MM.1S (cell line): Measurements from ENCODE around the gene DYRK3.

ENCODE experiments used
- DNase-seq: peaks from one replicate; pipeline ENCODE4 v3.0.0-alpha.2; 2015
- H2AFZ ChIP-seq: fragments of 300-600 bp; sonication (generic); 2 replicates; pipeline ENCODE4 v1.6.0; 2016; ENCODE audit warnings: antibody characterized with exemption, low read length
- H3F3A ChIP-seq: fragments of 300-600 bp; sonication (generic); 2 replicates; pipeline ENCODE4 v1.6.1; 2016; ENCODE audit warnings: mild to moderate bottlenecking, antibody characterized with exemption, low read length, moderate library complexity, mixed read lengths; ENCODE audit not compliant: insufficient read depth
- H3K27ac ChIP-seq: fragments of 300-600 bp; sonication (generic); 2 replicates; pipeline ENCODE4 v1.5.1; 2016; ENCODE audit warnings: mild to moderate bottlenecking, low read length
- H3K27me3 ChIP-seq: fragments of 300-600 bp; sonication (generic); replicated peaks from 2 replicates; pipeline ENCODE4 v1.6.0; 2016; ENCODE audit warnings: low read length; ENCODE audit not compliant: insufficient read depth
- H3K36me3 ChIP-seq: fragments of 300-600 bp; sonication (generic); replicated peaks from 2 replicates; pipeline ENCODE4 v1.6.1; 2016; ENCODE audit warnings: mild to moderate bottlenecking, low read length, mixed read lengths; ENCODE audit not compliant: insufficient read depth
- H3K4me1 ChIP-seq: fragments of 300-600 bp; sonication (generic); 2 replicates; pipeline ENCODE4 v1.6.1; 2016; ENCODE audit warnings: low read length, mixed read lengths
- H3K4me2 ChIP-seq: fragments of 300-600 bp; sonication (generic); 2 replicates; pipeline ENCODE4 v1.6.0; 2016; ENCODE audit warnings: low read depth, low read length
- H3K4me3 ChIP-seq: fragments of 300-600 bp; sonication (generic); 2 replicates; pipeline ENCODE4 v1.5.1; 2016; ENCODE audit warnings: low read length, mixed read lengths
- H3K79me2 ChIP-seq: fragments of 300-600 bp; sonication (generic); 2 replicates; pipeline ENCODE4 v1.6.1; 2016; ENCODE audit warnings: mixed run types, low read length, mixed read lengths
- H3K9ac ChIP-seq: fragments of 300-600 bp; sonication (generic); 2 replicates; pipeline ENCODE4 v1.6.1; 2016; ENCODE audit warnings: low read length, mixed read lengths
- H3K9me2 ChIP-seq: fragments of 300-600 bp; sonication (generic); replicated peaks from 2 replicates; pipeline ENCODE4 v1.6.1; 2016; ENCODE audit warnings: mild to moderate bottlenecking, low read length, mixed read lengths; ENCODE audit not compliant: insufficient read depth
- H3K9me3 ChIP-seq: fragments of 300-600 bp; sonication (generic); replicated peaks from 2 replicates; pipeline ENCODE4 v1.6.1; 2016; ENCODE audit warnings: mild to moderate bottlenecking, low read length, mixed read lengths; ENCODE audit not compliant: insufficient read depth
- H4K20me1 ChIP-seq: fragments of 300-600 bp; sonication (generic); 2 replicates; pipeline ENCODE4 v1.6.1; 2016; ENCODE audit warnings: mild to moderate bottlenecking, low read length, moderate library complexity, mixed read lengths; ENCODE audit not compliant: insufficient read depth
- EZH2 ChIP-seq: fragments of 300-600 bp; sonication (generic); optimal IDR thresholded peaks from 2 replicates; pipeline ENCODE3; 2017; ENCODE audit warnings: low read depth, mild to moderate bottlenecking, antibody characterized with exemption, low read length, mixed read lengths
- EZH2phosphoT487 ChIP-seq: fragments of 300-600 bp; sonication (generic); IDR thresholded peaks from 2 replicates; pipeline ENCODE4 v1.6.1; 2018; ENCODE audit warnings: antibody characterized with exemption, low read length
- TF ChIP-seq, protein P1 (sequence below): fragments of 300-600 bp; sonication (generic); IDR thresholded peaks from 2 replicates; pipeline ENCODE4 v1.5.1; 2016; ENCODE audit warnings: antibody characterized with exemption, low read length, mixed read lengths

Gene DYRK3

DNA sequence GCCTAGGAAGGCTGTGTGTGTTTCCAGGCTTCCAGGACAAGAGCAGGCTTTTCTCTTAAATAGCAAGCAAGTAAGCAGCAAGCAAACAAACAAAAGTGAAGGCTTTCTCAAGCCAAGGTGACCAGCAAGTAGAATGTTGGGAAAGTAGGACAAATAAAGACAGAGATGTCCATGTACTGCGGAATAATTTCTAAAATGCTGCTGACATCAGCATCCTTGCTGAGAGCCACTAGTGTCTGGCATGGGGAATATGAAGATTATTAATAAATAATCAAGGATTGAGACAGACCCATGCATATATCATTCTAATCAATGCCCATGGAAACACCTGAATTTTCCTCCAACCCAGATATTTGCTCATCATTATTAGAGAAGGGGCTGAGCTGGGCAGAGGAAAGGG, 6.4 kb upstream of the DYRK3 start:
- no peaks in the 10 kb centered on the region; the same call in 1 of the 2 replicates for H3F3A ChIP-seq
- no peaks in the 10 kb centered on the region for H4K20me1 ChIP-seq
- no peak overlapping the region for H2AFZ ChIP-seq
- no peak overlapping the region for H3K9ac ChIP-seq
- H3K27me3 ChIP-seq: no peaks in the 10 kb centered on the region
- no peaks in the 10 kb centered on the region for H3K79me2 ChIP-seq
- no peak for DNase-seq
- peaks cover 14% of the 10 kb centered on the region; the same call in 1 of the 2 replicates for H3K4me1 ChIP-seq
- no peak overlapping the region for H3K4me2 ChIP-seq
- no peaks in the 10 kb centered on the region for H3K9me3 ChIP-seq
- no peaks in the 10 kb centered on the region for H3K36me3 ChIP-seq
- no peak overlapping the region for H3K4me3 ChIP-seq
- H3K9me2 ChIP-seq: no peaks in the 10 kb centered on the region
- no peak for TF ChIP-seq EZH2
- TF ChIP-seq, protein P1, sequence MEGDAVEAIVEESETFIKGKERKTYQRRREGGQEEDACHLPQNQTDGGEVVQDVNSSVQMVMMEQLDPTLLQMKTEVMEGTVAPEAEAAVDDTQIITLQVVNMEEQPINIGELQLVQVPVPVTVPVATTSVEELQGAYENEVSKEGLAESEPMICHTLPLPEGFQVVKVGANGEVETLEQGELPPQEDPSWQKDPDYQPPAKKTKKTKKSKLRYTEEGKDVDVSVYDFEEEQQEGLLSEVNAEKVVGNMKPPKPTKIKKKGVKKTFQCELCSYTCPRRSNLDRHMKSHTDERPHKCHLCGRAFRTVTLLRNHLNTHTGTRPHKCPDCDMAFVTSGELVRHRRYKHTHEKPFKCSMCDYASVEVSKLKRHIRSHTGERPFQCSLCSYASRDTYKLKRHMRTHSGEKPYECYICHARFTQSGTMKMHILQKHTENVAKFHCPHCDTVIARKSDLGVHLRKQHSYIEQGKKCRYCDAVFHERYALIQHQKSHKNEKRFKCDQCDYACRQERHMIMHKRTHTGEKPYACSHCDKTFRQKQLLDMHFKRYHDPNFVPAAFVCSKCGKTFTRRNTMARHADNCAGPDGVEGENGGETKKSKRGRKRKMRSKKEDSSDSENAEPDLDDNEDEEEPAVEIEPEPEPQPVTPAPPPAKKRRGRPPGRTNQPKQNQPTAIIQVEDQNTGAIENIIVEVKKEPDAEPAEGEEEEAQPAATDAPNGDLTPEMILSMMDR: no peak
- no peak for TF ChIP-seq EZH2phosphoT487
- H3K27ac ChIP-seq: no peak overlapping the region

DNA sequence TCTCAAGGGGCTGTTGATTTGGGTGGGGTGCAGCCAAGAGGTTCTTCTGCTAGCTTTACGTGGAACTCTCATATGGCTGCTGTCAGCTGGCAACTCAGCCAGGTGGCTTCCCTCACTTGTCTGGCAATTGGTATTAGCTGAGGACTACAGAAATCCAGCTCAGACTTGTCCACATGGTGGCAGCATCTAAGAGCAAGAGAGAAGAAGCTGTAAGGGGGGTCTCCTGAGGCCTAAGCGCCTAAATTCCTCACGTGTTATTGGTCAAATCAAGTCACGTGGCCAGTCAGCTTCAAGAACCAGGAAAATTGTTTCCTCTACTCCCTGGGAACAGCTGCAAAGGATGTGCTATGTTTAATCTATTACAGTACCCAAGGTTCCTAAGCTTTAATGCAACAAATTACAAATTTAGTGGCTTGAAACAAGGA, 4.2 kb upstream of the DYRK3 start:
- H4K20me1 ChIP-seq: no peaks in the 10 kb centered on the region
- H3K27me3 ChIP-seq: peaks cover 4% of the 10 kb centered on the region; the same call in 1 of the 2 replicates
- H3K9ac ChIP-seq: no peak overlapping the region
- no peaks in the 10 kb centered on the region for H3K36me3 ChIP-seq
- no peak overlapping the region for H2AFZ ChIP-seq
- no peak overlapping the region for H3K4me3 ChIP-seq
- no peaks in the 10 kb centered on the region for H3K79me2 ChIP-seq
- peaks cover 14% of the 10 kb centered on the region for H3K4me1 ChIP-seq
- H3K4me2 ChIP-seq: no peak overlapping the region
- peak; percentile 80 for DNase-seq
- H3F3A ChIP-seq: peaks cover 8% of the 10 kb centered on the region; the same call in 1 of the 2 replicates
- H3K27ac ChIP-seq: no peak overlapping the region
- H3K9me2 ChIP-seq: no peaks in the 10 kb centered on the region
- H3K9me3 ChIP-seq: no peaks in the 10 kb centered on the region
- TF ChIP-seq, protein P1: peak; percentile 78
- no peak for TF ChIP-seq EZH2phosphoT487

- Histone ChIP-seq H3K27ac (no peak overlapping the region), H3K4me1 (peaks cover 14% of the 10 kb centered on the region), H3K4me3 (no peak overlapping the region)
Observed at GRCh38 chr1:206633708-206634121, 1.6 kb upstream of the DYRK3 start.

More at GRCh38 chr1:206633708-206634121, 1.6 kb upstream of the DYRK3 start:
- TF ChIP-seq, protein P1: no peak
- TF ChIP-seq EZH2phosphoT487 (no peak), EZH2 (no peak)
- no peaks in the 10 kb centered on the region for H4K20me1 ChIP-seq
- H3K27me3 ChIP-seq: peaks cover 5% of the 10 kb centered on the region; the same call in 1 of the 2 replicates
- no peaks in the 10 kb centered on the region for H3K9me2 ChIP-seq
- H3K36me3 ChIP-seq: no peaks in the 10 kb centered on the region
- H3K79me2 ChIP-seq: no peaks in the 10 kb centered on the region
- no peak overlapping the region for H2AFZ ChIP-seq
- H3K9me3 ChIP-seq: no peaks in the 10 kb centered on the region
- H3K9ac ChIP-seq: no peak overlapping the region
- no peak for DNase-seq
- H3F3A ChIP-seq: peaks cover 14% of the 10 kb centered on the region; the same call in 1 of the 2 replicates
- no peak overlapping the region for H3K4me2 ChIP-seq
